Mononuclear cell (primary cell): ENCODE results near the gene CTIF. TPM values are rescaled to one million over a fixed set of nuclear protein-coding genes. Genes with fewer than 3 reads are reported as not detected.
"Not testable (repeated sequence)": the region's sequence is repeated elsewhere in the genome, so short reads cannot be mapped to it uniquely, and the experiment has no call there.

Experiments
- H3K27me3 ChIP-seq: 2 replicates; pipeline ENCODE4 v1.6.0; 2011; ENCODE audit warnings: low read length, control low read depth; ENCODE audit not compliant: insufficient read depth
- H3K4me1 ChIP-seq: 2 replicates; pipeline ENCODE4 v1.5.1; 2011; ENCODE audit warnings: mild to moderate bottlenecking, low read length, control low read depth; ENCODE audit not compliant: insufficient read depth
- H3K4me3 ChIP-seq: 2 replicates; pipeline ENCODE4 v1.5.1; 2011; ENCODE audit warnings: mild to moderate bottlenecking, low read length, moderate library complexity
- H3K9me3 ChIP-seq: 2 replicates; pipeline ENCODE4 v1.5.1; 2011; ENCODE audit warnings: low read depth, mild to moderate bottlenecking, control low read depth, low read length
- total RNA-seq: library from RNA; depleted of rRNA; stranded (reverse); fragments of >200 nt; gene quantifications from one replicate; pipeline ENCODE4 v1.2.3, GENCODE V29; 2012

Gene CTIF
- total RNA-seq, 1 donor: 2.7 TPM

GRCh38 chr18:48805826-48806535, 267.1 kb downstream of the CTIF start:
- Histone ChIP-seq H3K27me3 (no peaks in the 10 kb centered on the region), H3K9me3 (no peaks in the 10 kb centered on the region), H3K4me3 (no peak overlapping the region), H3K4me1 (peaks cover 15% of the 10 kb centered on the region)

- no peak overlapping the region for H3K4me3 ChIP-seq
- peaks cover 15% of the 10 kb centered on the region for H3K4me1 ChIP-seq
- no peaks in the 10 kb centered on the region for H3K9me3 ChIP-seq
- no peaks in the 10 kb centered on the region for H3K27me3 ChIP-seq
Observed at GRCh38 chr18:48806551-48807261, 267.9 kb downstream of the CTIF start.

- peaks cover 25% of the 10 kb centered on the region for H3K4me1 ChIP-seq
- no peaks in the 10 kb centered on the region for H3K9me3 ChIP-seq
- H3K4me3 ChIP-seq: no peak overlapping the region
- H3K27me3 ChIP-seq: no peaks in the 10 kb centered on the region
Observed at GRCh38 chr18:48808476-48808875, 269.6 kb downstream of the CTIF start.

- Histone ChIP-seq H3K4me1 (peaks cover 34% of the 10 kb centered on the region), H3K9me3 (no peaks in the 10 kb centered on the region)
Observed at GRCh38 chr18:48809365-48809764, 270.5 kb downstream of the CTIF start.

GRCh38 chr18:48810805-48811204, 272.0 kb downstream of the CTIF start:
- no peaks in the 10 kb centered on the region for H3K27me3 ChIP-seq
- no peaks in the 10 kb centered on the region for H3K9me3 ChIP-seq
- H3K4me1 ChIP-seq: peaks cover 49% of the 10 kb centered on the region
- no peak overlapping the region for H3K4me3 ChIP-seq

More at GRCh38 chr18:48809365-48809764, 270.5 kb downstream of the CTIF start:
- Histone ChIP-seq H3K4me3 (no peak overlapping the region), H3K27me3 (no peaks in the 10 kb centered on the region)

GRCh38 chr18:48811401-48811800, 272.6 kb downstream of the CTIF start:
- peaks cover 47% of the 10 kb centered on the region for H3K4me1 ChIP-seq
- no peaks in the 10 kb centered on the region for H3K27me3 ChIP-seq
- H3K9me3 ChIP-seq: no peaks in the 10 kb centered on the region
- no peak overlapping the region for H3K4me3 ChIP-seq

GRCh38 chr18:48811977-48812451, 273.2 kb downstream of the CTIF start:
- H3K4me3 ChIP-seq, H3K27me3 ChIP-seq: not testable (repeated sequence)
- peaks cover 41% of the 10 kb centered on the region for H3K4me1 ChIP-seq

GRCh38 chr18:48813321-48813720, 274.5 kb downstream of the CTIF start:
- H3K4me3 ChIP-seq: no peak overlapping the region
- H3K9me3 ChIP-seq: no peaks in the 10 kb centered on the region
- H3K4me1 ChIP-seq: peaks cover 35% of the 10 kb centered on the region
- no peaks in the 10 kb centered on the region for H3K27me3 ChIP-seq

More at GRCh38 chr18:48811977-48812451, 273.2 kb downstream of the CTIF start:
- H3K9me3 ChIP-seq: not testable (repeated sequence)

GRCh38 chr18:48813833-48814489, 275.1 kb downstream of the CTIF start:
- Histone ChIP-seq H3K27me3 (no peaks in the 10 kb centered on the region), H3K4me3 (no peak overlapping the region), H3K4me1 (peaks cover 35% of the 10 kb centered on the region), H3K9me3 (no peaks in the 10 kb centered on the region)

GRCh38 chr18:48814490-48815178, 275.8 kb downstream of the CTIF start:
- Histone ChIP-seq H3K27me3 (no peaks in the 10 kb centered on the region), H3K4me1 (peaks cover 35% of the 10 kb centered on the region), H3K4me3 (no peak overlapping the region), H3K9me3 (no peaks in the 10 kb centered on the region)

GRCh38 chr18:48815179-48815515, 276.3 kb downstream of the CTIF start:
- H3K27me3 ChIP-seq: no peaks in the 10 kb centered on the region
- no peak overlapping the region for H3K4me3 ChIP-seq
- no peaks in the 10 kb centered on the region for H3K9me3 ChIP-seq
- H3K4me1 ChIP-seq: peaks cover 35% of the 10 kb centered on the region

GRCh38 chr18:48815581-48816324, 276.9 kb downstream of the CTIF start:
- peaks cover 35% of the 10 kb centered on the region for H3K4me1 ChIP-seq

GRCh38 chr18:48816554-48816953, 277.7 kb downstream of the CTIF start:
- Histone ChIP-seq H3K9me3 (no peaks in the 10 kb centered on the region), H3K4me3 (no peak overlapping the region), H3K4me1 (peaks cover 42% of the 10 kb centered on the region), H3K27me3 (no peaks in the 10 kb centered on the region)

More at GRCh38 chr18:48815581-48816324, 276.9 kb downstream of the CTIF start:
- Histone ChIP-seq H3K27me3 (no peaks in the 10 kb centered on the region), H3K4me3 (no peak overlapping the region), H3K9me3 (no peaks in the 10 kb centered on the region)

GRCh38 chr18:48817021-48817461, 278.2 kb downstream of the CTIF start:
- no peak overlapping the region for H3K4me3 ChIP-seq
- no peaks in the 10 kb centered on the region for H3K9me3 ChIP-seq
- peaks cover 42% of the 10 kb centered on the region for H3K4me1 ChIP-seq

More at GRCh38 chr18:48817021-48817461, 278.2 kb downstream of the CTIF start:
- no peaks in the 10 kb centered on the region for H3K27me3 ChIP-seq
